SK-N-SH (cell line): ENCODE measurements around the gene CMBL. TPM values are rescaled to one million over a fixed set of nuclear protein-coding genes. Genes with fewer than 3 reads are reported as not detected.

Experiments used
- CTCF ChIA-PET: fragments of 300-600, 350-600 bp; formaldehyde crosslinking; extraction: SDS; loops from one replicate; lab custom pipeline; 2021; lab: Yijun Ruan, JAX
- POLR2A ChIA-PET: fragments of 350-600 bp; sonication (Branson Sonifier 250); formaldehyde crosslinking; extraction: SDS; loops from one replicate; lab custom pipeline; 2020; ENCODE audit warnings: antibody characterized with exemption, inconsistent platforms; lab: Yijun Ruan, JAX
- DNase-seq: peaks from one replicate; pipeline ENCODE4 v3.0.0; 2012
- H2AFZ ChIP-seq: fragments of 200-600 bp; sonication (generic); 2 replicates; pipeline ENCODE4 v1.8.1; 2016; ENCODE audit warnings: antibody characterized with exemption, mild to moderate bottlenecking, low read depth
- H3F3A ChIP-seq: fragments of 200-600 bp; sonication (generic); replicated peaks from 2 replicates; pipeline ENCODE3; 2016; ENCODE audit warnings: antibody characterized with exemption, mild to moderate bottlenecking; ENCODE audit not compliant: insufficient read depth
- H3K27ac ChIP-seq, 2 experiments: fragments of 200-500 bp in 1 of 2; fragments of 200-600 bp in 1 of 2; sonication (Bioruptor generic) in 1 of 2; sonication (generic), shearing (Covaris generic) in 1 of 2; 2 replicates each; pipeline versions ENCODE4 v1.5.1 to v1.6.1; 2014 to 2016; ENCODE audit warnings: low read depth in 2 of 2, inconsistent platforms in 1 of 2, low read length in 1 of 2, mild to moderate bottlenecking in 1 of 2, mixed read lengths in 1 of 2
- H3K27me3 ChIP-seq: fragments of 200-600 bp; sonication (generic), shearing (Covaris generic); 2 replicates; pipeline ENCODE4 v1.6.1; 2016; ENCODE audit warnings: mixed run types; ENCODE audit not compliant: insufficient read depth
- H3K36me3 ChIP-seq, 2 experiments: fragments of 200-500 bp in 1 of 2; fragments of 200-600 bp in 1 of 2; sonication (Bioruptor generic) in 1 of 2; sonication (generic) in 1 of 2; replicated peaks in 1 of 2; 2 replicates each; pipeline versions ENCODE3 to v1.5.1; 2014 to 2016; ENCODE audit warnings: low read length in 1 of 2, mild to moderate bottlenecking in 1 of 2; ENCODE audit not compliant: insufficient read depth in 2 of 2, control insufficient read depth in 1 of 2
- H3K4me1 ChIP-seq, 2 experiments: fragments of 200-500 bp in 1 of 2; fragments of 200-600 bp in 1 of 2; sonication (Bioruptor generic) in 1 of 2; sonication (generic), shearing (Covaris generic) in 1 of 2; 2 replicates each; pipeline versions ENCODE4 v1.5.1 to v1.6.1; 2014 to 2016; ENCODE audit warnings: low read depth in 1 of 2, low read length in 1 of 2, mixed run types in 1 of 2; ENCODE audit not compliant: insufficient read depth in 2 of 2, control insufficient read depth in 1 of 2
- H3K4me2 ChIP-seq: fragments of 200-600 bp; sonication (generic), shearing (Covaris generic); 2 replicates; pipeline ENCODE4 v1.6.1; 2017; ENCODE audit warnings: mixed run types
- H3K4me3 ChIP-seq, 2 experiments: fragments of 200-500 bp in 1 of 2; fragments of 200-600 bp in 1 of 2; sonication (Bioruptor generic) in 1 of 2; sonication (generic), shearing (Covaris generic) in 1 of 2; 2 replicates each; pipeline versions ENCODE4 v1.5.1 to v1.8.1; 2014 to 2016; ENCODE audit warnings: low read depth in 2 of 2, inconsistent platforms in 1 of 2, low read length in 1 of 2, mild to moderate bottlenecking in 1 of 2, mixed read lengths in 1 of 2, moderate library complexity in 1 of 2
- H3K79me2 ChIP-seq: fragments of 200-600 bp; sonication (generic); 2 replicates; pipeline ENCODE4 v1.8.1; 2017; ENCODE audit warnings: mild to moderate bottlenecking; ENCODE audit not compliant: insufficient read depth
- H3K9ac ChIP-seq: fragments of 200-600 bp; sonication (generic); 2 replicates; pipeline ENCODE4 v1.6.1; 2017; ENCODE audit warnings: mixed run types
- H3K9me2 ChIP-seq: fragments of 200-600 bp; sonication (generic); 2 replicates; pipeline ENCODE4 v1.6.1; 2017; ENCODE audit warnings: mixed run types
- H3K9me3 ChIP-seq: fragments of 200-600 bp; sonication (generic); 2 replicates; pipeline ENCODE4 v1.6.1; 2017; ENCODE audit warnings: mixed run types, mild to moderate bottlenecking, moderate library complexity
- H4K20me1 ChIP-seq: fragments of 200-600 bp; sonication (generic); 2 replicates; pipeline ENCODE4 v1.6.1; 2017; ENCODE audit warnings: mild to moderate bottlenecking, mixed run types; ENCODE audit not compliant: insufficient read depth
- EP300 ChIP-seq, 2 experiments: IDR thresholded peaks; 2 replicates each; pipeline versions ENCODE4 v1.4.0 to v1.6.1; 2012; ENCODE audit warnings: borderline replicate concordance in 1 of 2, low read depth in 1 of 2, low read length in 1 of 2
- EZH2phosphoT487 ChIP-seq: fragments of 200-600 bp; sonication (generic); IDR thresholded peaks from 2 replicates; pipeline ENCODE4 v1.6.1; 2017; ENCODE audit warnings: low read depth, mixed run types, mild to moderate bottlenecking, antibody characterized with exemption, moderate library complexity, borderline replicate concordance
- FOSL2 ChIP-seq: IDR thresholded peaks from 2 replicates; pipeline ENCODE4 v1.4.0; 2012; ENCODE audit warnings: low read depth, mild to moderate bottlenecking, moderate library complexity, borderline replicate concordance
- FOXJ3 ChIP-seq: sonication (generic); formaldehyde crosslinking; IDR thresholded peaks from 2 replicates; pipeline ENCODE4 v1.5.1; 2020; ENCODE audit warnings: mild to moderate bottlenecking, missing genetic modification reagents
- FOXM1 ChIP-seq: IDR thresholded peaks from 2 replicates; pipeline ENCODE4 v1.4.0; 2012; ENCODE audit warnings: low read depth, mild to moderate bottlenecking
- GABPA ChIP-seq: IDR thresholded peaks from 2 replicates; pipeline ENCODE4 v1.4.0; 2012; ENCODE audit warnings: low read depth, mild to moderate bottlenecking
- GATA2 ChIP-seq: sonication (generic); formaldehyde crosslinking; IDR thresholded peaks from 2 replicates; pipeline ENCODE4 v1.5.0; 2020; ENCODE audit warnings: mild to moderate bottlenecking, missing genetic modification reagents
- IRF3 ChIP-seq: fragments of 150-350 bp; IDR thresholded peaks from 2 replicates; pipeline ENCODE4 v1.6.1; 2016; ENCODE audit warnings: mild to moderate bottlenecking, low read depth, low read length
- JUND ChIP-seq: IDR thresholded peaks from 2 replicates; pipeline ENCODE4 v1.4.0; 2012
- MEF2A ChIP-seq: IDR thresholded peaks from 2 replicates; pipeline ENCODE4 v1.4.0; 2012; ENCODE audit warnings: low read depth, borderline replicate concordance
- MXI1 ChIP-seq: IDR thresholded peaks from 2 replicates; pipeline ENCODE4 v1.6.1; 2012; ENCODE audit warnings: mild to moderate bottlenecking, low read depth, low read length, improper control_type of control experiment
- NRF1 ChIP-seq: IDR thresholded peaks from 2 replicates; pipeline ENCODE4 v1.6.1; 2012; ENCODE audit warnings: low read depth, mild to moderate bottlenecking, low read length
- POLR2AphosphoS5 ChIP-seq: IDR thresholded peaks from 2 replicates; pipeline ENCODE4 v1.6.1; 2012; ENCODE audit warnings: low read depth, low read length
- RCOR1 ChIP-seq: fragments of 150-350 bp; IDR thresholded peaks from 2 replicates; pipeline ENCODE4 v1.6.1; 2017; ENCODE audit warnings: antibody characterized with exemption, low read length
- RXRA ChIP-seq: IDR thresholded peaks from 2 replicates; pipeline ENCODE4 v1.4.0; 2012; ENCODE audit warnings: low read depth, mild to moderate bottlenecking, borderline replicate concordance
- SIN3A ChIP-seq: IDR thresholded peaks from 2 replicates; pipeline ENCODE4 v1.6.1; 2012; ENCODE audit warnings: low read depth, mild to moderate bottlenecking, low read length, moderate library complexity, borderline replicate concordance
- SMC3 ChIP-seq: IDR thresholded peaks from 2 replicates; pipeline ENCODE4 v1.6.1; 2012; ENCODE audit warnings: low read depth, low read length, improper control_type of control experiment
- TAF1 ChIP-seq: IDR thresholded peaks from 2 replicates; pipeline ENCODE4 v1.6.1; 2012; ENCODE audit warnings: low read depth, mild to moderate bottlenecking, low read length, moderate library complexity, borderline replicate concordance
- USF2 ChIP-seq: fragments of 150-350 bp; IDR thresholded peaks from 2 replicates; pipeline ENCODE4 v1.6.1; 2017; ENCODE audit warnings: antibody characterized with exemption, low read length, low read depth, borderline replicate concordance
- YY1 ChIP-seq: IDR thresholded peaks from 2 replicates; pipeline ENCODE4 v1.4.0; 2012; ENCODE audit warnings: low read depth, mild to moderate bottlenecking
- WGBS: methylation state at CpG from one replicate; pipeline ENCODE4 v1.1.6; 2017; ENCODE audit warnings: low lambda C conversion rate; 5-methylcytosine and 5-hydroxymethylcytosine counted together
- polyA plus RNA-seq, 3 experiments: library from polyadenylated mRNA; depleted of rRNA; stranded (reverse); fragments of >200 nt; gene quantifications; 2 replicates each; pipeline ENCODE4 v1.2.3, GENCODE V29; 2012

The CMBL gene
- polyA plus RNA-seq, 1 of the 3 experiments (the other 2 are of a cell fraction) = 61.0 TPM

- H3K4me1 ChIP-seq = peaks cover 10 to 17% of the 10 kb centered on the region in 2 experiments; a peak in 2 of 4 replicates
- H3K27me3 ChIP-seq = no peaks in the 10 kb centered on the region
- H3K4me2 ChIP-seq = no peak overlapping the region
- DNase-seq = no peak
- H4K20me1 ChIP-seq = no peaks in the 10 kb centered on the region
- CTCF ChIA-PET = interaction anchor here (3.5 kb wide), 1 partner anchor 25 kb away, joined by 14 read pairs; no protein-coding TSS in a partner anchor
- peaks cover 4% of the 10 kb centered on the region; the same call in 1 of the 2 replicates for H3K79me2 ChIP-seq
- H2AFZ ChIP-seq = no peak overlapping the region
- 97% methylated on average over 4 of the region's 6 CpGs for WGBS
- H3K9me2 ChIP-seq = no peaks in the 10 kb centered on the region
- no peak overlapping the region for H3K9ac ChIP-seq
- no peaks in the 10 kb centered on the region for H3K36me3 ChIP-seq
- H3K9me3 ChIP-seq = no peaks in the 10 kb centered on the region
- no peak for TF ChIP-seq POLR2AphosphoS5
- no peak for TF ChIP-seq NRF1
- TF ChIP-seq EZH2phosphoT487 = no peak
- TF ChIP-seq RXRA = no peak
- TF ChIP-seq FOXM1 = no peak
- no peak for TF ChIP-seq YY1
- no peak for TF ChIP-seq GATA2
- TF ChIP-seq FOSL2 = no peak
- TF ChIP-seq FOXJ3 (CRISPR knock-in tag) = no peak
- TF ChIP-seq TAF1 = no peak
- TF ChIP-seq MEF2A = no peak
- TF ChIP-seq SMC3 = no peak
- no peak for TF ChIP-seq IRF3
- TF ChIP-seq EP300 (IDR thresholded peaks at IDR 0.05; ENCODE audit: borderline replicate concordance in 1 of 2, low read depth in 1 of 2, low read length in 1 of 2) = no peak
- TF ChIP-seq GABPA = no peak
- no peak for TF ChIP-seq JUND
- no peak for TF ChIP-seq RCOR1
- TF ChIP-seq USF2 = no peak
- TF ChIP-seq MXI1 = no peak
- TF ChIP-seq SIN3A = no peak
- no peak overlapping the region for H3K4me3 ChIP-seq
- no peak overlapping the region for H3K27ac ChIP-seq
- peaks cover 10% of the 10 kb centered on the region for H3F3A ChIP-seq
- POLR2A ChIA-PET = no interaction called here
Observed at GRCh38 chr5:10308844-10309243, 1.1 kb upstream of the CMBL start.
